ENCODE measurements around the gene ZC3H12D. TPM values are rescaled to one million over a fixed set of nuclear protein-coding genes. Genes with fewer than 3 reads are reported as not detected.

Gene ZC3H12D
- total and polyA plus RNA-seq, 2 of the 8 experiments (the other 6 are each of a cell fraction or from before 2014, with no cell fraction given), result 0.05 to 0.07 TPM

DNA sequence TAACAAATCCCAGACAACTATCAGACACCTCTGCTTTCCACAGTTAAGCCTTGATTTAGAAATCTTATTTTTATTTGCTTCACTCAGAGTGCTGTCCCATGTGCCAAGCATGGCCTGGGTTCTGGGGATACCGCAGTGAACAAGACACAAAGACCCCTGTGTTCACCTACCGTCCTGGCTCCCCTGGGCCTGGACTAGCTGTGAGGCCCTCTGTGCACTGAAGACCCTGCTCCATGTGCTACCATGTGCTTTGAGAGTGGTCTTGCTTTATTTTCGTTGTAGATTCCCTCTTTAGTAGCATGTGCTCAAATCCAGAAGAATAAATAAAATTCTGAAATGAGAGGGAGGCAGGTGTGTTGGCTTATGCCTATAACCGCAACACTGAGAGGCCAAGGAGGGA, 62.2 kb downstream of the ZC3H12D start:
- Histone ChIP-seq H3K79me1 (ENCODE audit: low read depth, low read length) (no peaks in the 10 kb centered on the region), H2AFZ (ENCODE audit: low read length) (no peak overlapping the region), H3K4me1 (replicated peaks in 1 of 4; ENCODE audit: control insufficient read depth in 3 of 4, insufficient read depth in 4 of 4, low read length in 3 of 4) (peaks cover 3 to 6% (median 5%) of the 10 kb centered on the region in 4 experiments; a peak in 6 of 7 replicates), H4K8ac (ENCODE audit: extremely low read depth, insufficient read depth, low read length) (no peak overlapping the region), H4K20me1 (replicated peaks in 1 of 2; ENCODE audit: control insufficient read depth in 1 of 2, insufficient read depth in 2 of 2, low read length in 2 of 2) (no peaks in the 10 kb centered on the region), H2BK12ac (ENCODE audit: low read depth, low read length) (no peak overlapping the region), H3K79me2 (ENCODE audit: control insufficient read depth in 1 of 2, insufficient read depth in 2 of 2, low read length in 2 of 2) (no peaks in the 10 kb centered on the region), H2BK15ac (ENCODE audit: low read length) (no peak overlapping the region), H2BK20ac (ENCODE audit: low read length) (no peak overlapping the region), H3K27me3 (replicated peaks in 1 of 4; ENCODE audit: control insufficient read depth in 3 of 4, extremely low read depth in 1 of 4, insufficient read depth in 3 of 4, low read length in 3 of 4) (no peaks in the 10 kb centered on the region), H2BK5ac (ENCODE audit: low read depth, low read length) (no peak overlapping the region), H4K91ac (replicated peaks; ENCODE audit: insufficient read length, low read length) (no peak overlapping the region), H3K4ac (replicated peaks; ENCODE audit: insufficient read length, low read depth, low read length) (no peak overlapping the region), H3K23me2 (ENCODE audit: low read depth, low read length) (no peaks in the 10 kb centered on the region), H3K18ac (ENCODE audit: extremely low read depth, low read length) (no peak overlapping the region), H3K4me3 (ENCODE audit: extremely low read depth in 1 of 4, insufficient read depth in 2 of 4, low read depth in 3 of 4, low read length in 4 of 4) (no peak overlapping the region), H3K9me3 (ENCODE audit: insufficient read depth in 2 of 2, low read depth in 1 of 2, low read length in 1 of 2) (no peaks in the 10 kb centered on the region), H3K36me3 (ENCODE audit: control insufficient read depth in 2 of 4, insufficient read depth in 4 of 4, low read length in 3 of 4) (no peaks in the 10 kb centered on the region), H2BK120ac (replicated peaks; ENCODE audit: low read depth, low read length) (no peak overlapping the region), H3K14ac (ENCODE audit: insufficient read length) (no peak overlapping the region), H3K9ac (replicated peaks in 1 of 4; ENCODE audit: extremely low read depth in 1 of 4, low read depth in 3 of 4, low read length in 3 of 4) (no peak overlapping the region), H3K56ac (replicated peaks; ENCODE audit: insufficient read length, low read depth, low read length) (no peak overlapping the region), H4K5ac (ENCODE audit: insufficient read length, low read depth, low read length) (no peak overlapping the region), H3K23ac (ENCODE audit: insufficient read length) (no peak overlapping the region), H3K27ac (ENCODE audit: low read depth, low read length) (no peak overlapping the region), H3K4me2 (ENCODE audit: insufficient read depth in 1 of 2, low read depth in 2 of 2, low read length in 2 of 2) (no peak overlapping the region), H2AK5ac (ENCODE audit: low read depth, low read length) (no peak overlapping the region)
- 93% methylated on average over 4 of the region's 4 CpGs; no CpG with 5 or more reads in 1 of the 2 experiments for WGBS, 2 experiments (ENCODE audit: extremely low coverage in 1 of 2, insufficient coverage in 1 of 2, insufficient read length in 1 of 2, insufficient replicate concordance in 2 of 2, low coverage in 1 of 2, low lambda C conversion rate in 2 of 2, missing lambda C conversion rate in 1 of 2)
- TF ChIP-seq MAFK (IDR thresholded peaks at IDR 0.05; ENCODE audit: low read depth, low read length) (no peak), SAP30 (IDR thresholded peaks at IDR 0.05; ENCODE audit: insufficient read depth, insufficient replicate concordance, low read length) (no peak), POU5F1 (IDR thresholded peaks at IDR 0.05; ENCODE audit: low read depth, low read length) (no peak), HDAC2 (IDR thresholded peaks at IDR 0.05; ENCODE audit: borderline replicate concordance in 1 of 2, low read depth in 2 of 2, low read length in 2 of 2) (no peak), CREB1 (IDR thresholded peaks at IDR 0.05) (no peak), KDM1A (IDR thresholded peaks at IDR 0.05; ENCODE audit: borderline replicate concordance, low read length) (no peak), SUZ12 (IDR thresholded peaks at IDR 0.05; ENCODE audit: low read length) (no peak), ATF3 (IDR thresholded peaks at IDR 0.05; ENCODE audit: insufficient read depth, low read depth, low read length) (no peak), NANOG (IDR thresholded peaks at IDR 0.05; ENCODE audit: insufficient read depth, low read depth, low read length, poor library complexity, severe bottlenecking) (no peak), RFX5 (IDR thresholded peaks at IDR 0.05; ENCODE audit: borderline replicate concordance, low read depth, low read length) (no peak), HDAC6 (IDR thresholded peaks at IDR 0.05; ENCODE audit: low read depth, low read length) (no peak), SP4 (IDR thresholded peaks at IDR 0.05; ENCODE audit: low read length) (no peak), EGR1 (IDR thresholded peaks at IDR 0.05; ENCODE audit: borderline replicate concordance, low read depth, low read length) (no peak)
- TF ChIP-seq, protein P1, sequence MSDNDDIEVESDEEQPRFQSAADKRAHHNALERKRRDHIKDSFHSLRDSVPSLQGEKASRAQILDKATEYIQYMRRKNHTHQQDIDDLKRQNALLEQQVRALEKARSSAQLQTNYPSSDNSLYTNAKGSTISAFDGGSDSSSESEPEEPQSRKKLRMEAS (IDR thresholded peaks at IDR 0.05), result no peak
- POLR2A ChIA-PET (ENCODE audit: partially characterized antibody), result no interaction called here
- CTCF ChIA-PET (ENCODE audit: partially characterized antibody), result interaction anchor here (1.9 kb wide), 1 partner anchor 9 kb away, joined by 11 read pairs; no protein-coding TSS in a partner anchor
- DNase-seq (ENCODE audit: low read depth in 1 of 2, low spot score in 2 of 2) (no peak), FAIRE-seq (no peak)
